HepG2 (cell line): ENCODE measurements around the gene CIITA. TPM values are rescaled to one million over a fixed set of nuclear protein-coding genes. Genes with fewer than 3 reads are reported as not detected.

ENCODE experiments used
- ATAD3A ChIP-seq: sonication (generic); formaldehyde crosslinking; IDR thresholded peaks from 2 replicates; pipeline ENCODE4 v1.4.0; 2020; ENCODE audit warnings: missing genetic modification reagents
- BORCS8-MEF2B ChIP-seq: sonication (generic); formaldehyde crosslinking; IDR thresholded peaks from 2 replicates; pipeline ENCODE4 v1.8.0; 2022; ENCODE audit warnings: mild to moderate bottlenecking, missing genetic modification reagents
- EZH2 ChIP-seq: conservative IDR thresholded peaks from 2 replicates; pipeline ENCODE4 v1.6.1; 2012; ENCODE audit warnings: mild to moderate bottlenecking, low read depth, low read length, moderate library complexity
- FOXJ3 ChIP-seq: sonication (generic); formaldehyde crosslinking; IDR thresholded peaks from 2 replicates; pipeline ENCODE4 v1.4.0; 2020; ENCODE audit warnings: missing genetic modification reagents, mild to moderate bottlenecking, borderline replicate concordance
- FOXK2 ChIP-seq: fragments of 450-650 bp; IDR thresholded peaks from 2 replicates; pipeline ENCODE4 v1.6.1; 2016
- GATAD2A ChIP-seq: IDR thresholded peaks from 2 replicates; pipeline ENCODE4 v1.6.1; 2016
- HMG20A ChIP-seq: IDR thresholded peaks from 2 replicates; pipeline ENCODE4 v1.6.1; 2016; ENCODE audit warnings: borderline replicate concordance
- IRF2 ChIP-seq: IDR thresholded peaks from 2 replicates; pipeline ENCODE4 v1.6.1; 2018; ENCODE audit warnings: missing genetic modification reagents, missing compliant biosample characterization
- MAFF ChIP-seq: IDR thresholded peaks from 2 replicates; pipeline ENCODE4 v1.6.1; 2011; ENCODE audit warnings: low read depth, low read length, improper control_type of control experiment
- MBD4 ChIP-seq: IDR thresholded peaks from 2 replicates; pipeline ENCODE4 v1.6.1; 2012; ENCODE audit warnings: low read length, inconsistent platforms, borderline replicate concordance
- MIXL1 ChIP-seq: IDR thresholded peaks from 2 replicates; pipeline ENCODE4 v1.6.1; 2016
- MTF2 ChIP-seq: sonication (generic); formaldehyde crosslinking; IDR thresholded peaks from 2 replicates; pipeline ENCODE4 v1.5.0; 2020; ENCODE audit warnings: missing genetic modification reagents, borderline replicate concordance
- POLR2A ChIP-seq, 2 experiments: IDR thresholded peaks; 2 replicates each; pipeline ENCODE4 v1.6.1; 2011; ENCODE audit warnings: low read depth in 2 of 2, low read length in 2 of 2, mild to moderate bottlenecking in 1 of 2, moderate library complexity in 1 of 2; ENCODE audit not compliant: insufficient read depth in 1 of 2
- PRPF4 ChIP-seq: fragments of 200-400 bp; formaldehyde crosslinking; IDR thresholded peaks from 2 replicates; pipeline ENCODE4 v1.6.1; 2016; ENCODE audit warnings: low read length, low read depth; ENCODE audit not compliant: poor library complexity, severe bottlenecking
- PTBP1 ChIP-seq: fragments of 200-400 bp; formaldehyde crosslinking; IDR thresholded peaks from 2 replicates; pipeline ENCODE4 v1.6.1; 2018; ENCODE audit warnings: low read length, low read depth; ENCODE audit not compliant: poor library complexity, severe bottlenecking
- SNAPC5 ChIP-seq: sonication (generic); formaldehyde crosslinking; IDR thresholded peaks from 2 replicates; pipeline ENCODE4 v1.8.1; 2023; ENCODE audit warnings: mild to moderate bottlenecking, missing genetic modification reagents, borderline replicate concordance
- SOX5 ChIP-seq: IDR thresholded peaks from 2 replicates; pipeline ENCODE4 v1.6.1; 2016; ENCODE audit warnings: borderline replicate concordance
- TBL1XR1 ChIP-seq: fragments of 150-350 bp; IDR thresholded peaks from 2 replicates; pipeline ENCODE4 v1.6.1; 2014; ENCODE audit warnings: borderline replicate concordance, low read length; ENCODE audit not compliant: partially characterized antibody
- ZBTB7A ChIP-seq: sonication (generic); formaldehyde crosslinking; IDR thresholded peaks from 2 replicates; pipeline ENCODE4 v1.8.0; 2022; ENCODE audit warnings: mild to moderate bottlenecking, missing genetic modification reagents
- ZNF230 ChIP-seq: sonication (generic); formaldehyde crosslinking; IDR thresholded peaks from 2 replicates; pipeline ENCODE4 v1.4.0; 2020; ENCODE audit warnings: mild to moderate bottlenecking, missing genetic modification reagents
- ZNF335 ChIP-seq: sonication (generic); formaldehyde crosslinking; IDR thresholded peaks from 2 replicates; pipeline ENCODE4 v1.4.0; 2020; ENCODE audit warnings: missing genetic modification reagents
- ZNF33A ChIP-seq: sonication (generic); formaldehyde crosslinking; IDR thresholded peaks from 2 replicates; pipeline ENCODE4 v1.5.1; 2020; ENCODE audit warnings: missing genetic modification reagents, mild to moderate bottlenecking, moderate library complexity, borderline replicate concordance
- ZNF513 ChIP-seq: sonication (generic); formaldehyde crosslinking; conservative IDR thresholded peaks from 2 replicates; pipeline ENCODE4 v1.5.0; 2020; ENCODE audit warnings: missing genetic modification reagents
- ZNF569 ChIP-seq: sonication (generic); formaldehyde crosslinking; IDR thresholded peaks from 2 replicates; pipeline ENCODE4 v1.5.0; 2020; ENCODE audit warnings: mild to moderate bottlenecking, missing genetic modification reagents, moderate library complexity, borderline replicate concordance
- ZNF672 ChIP-seq: sonication (generic); formaldehyde crosslinking; IDR thresholded peaks from 2 replicates; pipeline ENCODE4 v1.8.1; 2022; ENCODE audit warnings: missing genetic modification reagents
- polyA plus RNA-seq, 8 experiments: library from polyadenylated mRNA; depleted of rRNA in 3 of 8; stranded (reverse) in 7 of 8; unstranded in 1 of 8; fragments of >200 nt; fragmentation: Illumina TruSeq in 4 of 8; extraction: Trizol in 4 of 8; gene quantifications; 2 replicates each; pipeline versions ENCODE4 v1.2.1 to v1.2.3, GENCODE V29; 2011 to 2016; ENCODE audit warnings: low read depth in 4 of 8, missing spikeins in 1 of 8, mixed read lengths in 1 of 8; ENCODE audit not compliant: insufficient read depth in 1 of 8
- total RNA-seq, 5 experiments: library from RNA; depleted of rRNA; stranded (reverse); fragments of >200 nt; fragmentation: Illumina TruSeq; extraction: Trizol; gene quantifications; 2 replicates each; pipeline ENCODE4 v1.2.3, GENCODE V29; 2016; ENCODE audit warnings: low read depth in 1 of 5
- TF ChIP-seq, protein P1 (sequence below): sonication (generic); formaldehyde crosslinking; IDR thresholded peaks from 2 replicates; pipeline ENCODE4 v1.8.0; 2022; ENCODE audit warnings: mild to moderate bottlenecking, missing genetic modification reagents, moderate library complexity
- TF ChIP-seq, protein P2 (sequence below): sonication (generic); formaldehyde crosslinking; IDR thresholded peaks from 2 replicates; pipeline ENCODE4 v1.4.0; 2020; ENCODE audit warnings: mild to moderate bottlenecking, low read depth, missing genetic modification reagents
- TF ChIP-seq, protein P3 (sequence below): sonication (generic); formaldehyde crosslinking; IDR thresholded peaks from 2 replicates; pipeline ENCODE4 v1.5.0; 2020; ENCODE audit warnings: missing genetic modification reagents

CIITA gene
- total and polyA plus RNA-seq, 2 of the 13 experiments (the other 11 are each of a cell fraction or from before 2014, with no cell fraction given) = 0.08 to 0.09 TPM

GRCh38 chr16:10918294-10919002 is 41.4 kb downstream of the CIITA start (continued):
- no peak for TF ChIP-seq ZNF569 (CRISPR knock-in tag)
- TF ChIP-seq HMG20A (CRISPR knock-in tag) = 0 out of 2 replicates have a peak, but pooled peaks have one; percentile 53
- TF ChIP-seq SOX5 (CRISPR knock-in tag) = peak; percentile 65; the same call in 1 of the 2 replicates
- no peak for TF ChIP-seq PTBP1
- no peak for TF ChIP-seq ZNF230
- TF ChIP-seq MBD4 = no peak
- peak; percentile 84 for TF ChIP-seq BORCS8-MEF2B
- TF ChIP-seq, protein P1, sequence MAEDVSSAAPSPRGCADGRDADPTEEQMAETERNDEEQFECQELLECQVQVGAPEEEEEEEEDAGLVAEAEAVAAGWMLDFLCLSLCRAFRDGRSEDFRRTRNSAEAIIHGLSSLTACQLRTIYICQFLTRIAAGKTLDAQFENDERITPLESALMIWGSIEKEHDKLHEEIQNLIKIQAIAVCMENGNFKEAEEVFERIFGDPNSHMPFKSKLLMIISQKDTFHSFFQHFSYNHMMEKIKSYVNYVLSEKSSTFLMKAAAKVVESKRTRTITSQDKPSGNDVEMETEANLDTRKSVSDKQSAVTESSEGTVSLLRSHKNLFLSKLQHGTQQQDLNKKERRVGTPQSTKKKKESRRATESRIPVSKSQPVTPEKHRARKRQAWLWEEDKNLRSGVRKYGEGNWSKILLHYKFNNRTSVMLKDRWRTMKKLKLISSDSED (CRISPR knock-in tag) = no peak
- TF ChIP-seq MAFF = peak; percentile 5; the same call in 1 of the 2 replicates
- TF ChIP-seq IRF2 (CRISPR knock-in tag) = peak; percentile 69
- no peak for TF ChIP-seq FOXJ3 (CRISPR knock-in tag)
- TF ChIP-seq ZBTB7A = no peak
- no peak for TF ChIP-seq FOXK2
- no peak for TF ChIP-seq PRPF4
- TF ChIP-seq ZNF513 (CRISPR knock-in tag) = no peak
- TF ChIP-seq SNAPC5 (CRISPR knock-in tag) = no peak
- peak; percentile 70; the same call in 1 of the 2 replicates for TF ChIP-seq MIXL1 (CRISPR knock-in tag)
- TF ChIP-seq POLR2A (IDR thresholded peaks at IDR 0.05; ENCODE audit: insufficient read depth in 1 of 2, low read depth in 2 of 2, low read length in 2 of 2) = no peak
- TF ChIP-seq MTF2 (CRISPR knock-in tag) = no peak
- no peak for TF ChIP-seq ZNF672 (CRISPR knock-in tag)
- no peak for TF ChIP-seq ZNF33A (CRISPR knock-in tag)
- TF ChIP-seq, protein P2, sequence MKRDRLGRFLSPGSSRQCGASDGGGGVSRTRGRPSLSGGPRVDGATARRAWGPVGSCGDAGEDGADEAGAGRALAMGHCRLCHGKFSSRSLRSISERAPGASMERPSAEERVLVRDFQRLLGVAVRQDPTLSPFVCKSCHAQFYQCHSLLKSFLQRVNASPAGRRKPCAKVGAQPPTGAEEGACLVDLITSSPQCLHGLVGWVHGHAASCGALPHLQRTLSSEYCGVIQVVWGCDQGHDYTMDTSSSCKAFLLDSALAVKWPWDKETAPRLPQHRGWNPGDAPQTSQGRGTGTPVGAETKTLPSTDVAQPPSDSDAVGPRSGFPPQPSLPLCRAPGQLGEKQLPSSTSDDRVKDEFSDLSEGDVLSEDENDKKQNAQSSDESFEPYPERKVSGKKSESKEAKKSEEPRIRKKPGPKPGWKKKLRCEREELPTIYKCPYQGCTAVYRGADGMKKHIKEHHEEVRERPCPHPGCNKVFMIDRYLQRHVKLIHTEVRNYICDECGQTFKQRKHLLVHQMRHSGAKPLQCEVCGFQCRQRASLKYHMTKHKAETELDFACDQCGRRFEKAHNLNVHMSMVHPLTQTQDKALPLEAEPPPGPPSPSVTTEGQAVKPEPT = no peak
- TF ChIP-seq GATAD2A = peak; percentile 69
- peak; percentile 33 for TF ChIP-seq TBL1XR1
- no peak for TF ChIP-seq ATAD3A (CRISPR knock-in tag)
- TF ChIP-seq, protein P3, sequence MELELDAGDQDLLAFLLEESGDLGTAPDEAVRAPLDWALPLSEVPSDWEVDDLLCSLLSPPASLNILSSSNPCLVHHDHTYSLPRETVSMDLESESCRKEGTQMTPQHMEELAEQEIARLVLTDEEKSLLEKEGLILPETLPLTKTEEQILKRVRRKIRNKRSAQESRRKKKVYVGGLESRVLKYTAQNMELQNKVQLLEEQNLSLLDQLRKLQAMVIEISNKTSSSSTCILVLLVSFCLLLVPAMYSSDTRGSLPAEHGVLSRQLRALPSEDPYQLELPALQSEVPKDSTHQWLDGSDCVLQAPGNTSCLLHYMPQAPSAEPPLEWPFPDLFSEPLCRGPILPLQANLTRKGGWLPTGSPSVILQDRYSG (CRISPR knock-in tag) = no peak
- no peak for TF ChIP-seq EZH2
- TF ChIP-seq ZNF335 (CRISPR knock-in tag) = peak; percentile 84
